GM19023 (cell line): ENCODE data around the gene C2orf72.
"Not testable (repeated sequence)": the region's sequence is repeated elsewhere in the genome, so short reads cannot be mapped to it uniquely, and the experiment has no call there.

Source experiments
- ATAC-seq: cut with Tn5 transposase; IDR thresholded peaks from one replicate; pipeline ENCODE4 v1.9.1; 2021; ENCODE audit warnings: mild to moderate bottlenecking, moderate library complexity; ENCODE audit not compliant: unreplicated experiment

Gene C2orf72

GRCh38 chr2:231067531-231067930 is 30.2 kb downstream of the C2orf72 start:
- ATAC-seq = not testable (repeated sequence)

- ATAC-seq = no peak
Observed at GRCh38 chr2:231068525-231069222, 31.4 kb downstream of the C2orf72 start.

- no peak for ATAC-seq
Observed at GRCh38 chr2:231069379-231070054, 32.2 kb downstream of the C2orf72 start.

- ATAC-seq = no peak
Observed at GRCh38 chr2:231084565-231084964, 47.2 kb downstream of the C2orf72 start.

GRCh38 chr2:231088754-231089153 is 51.4 kb downstream of the C2orf72 start:
- ATAC-seq = no peak

- ATAC-seq = no peak
Observed at GRCh38 chr2:231093933-231094332, 56.6 kb downstream of the C2orf72 start.

- ATAC-seq = no peak
Observed at GRCh38 chr2:231094736-231095346, 57.5 kb downstream of the C2orf72 start.
